HG03354 (cell line): ENCODE results near the gene FAM228B.
"Not testable (repeated sequence)": the region's sequence is repeated elsewhere in the genome, so short reads cannot be mapped to it uniquely, and the experiment has no call there.

Experiments
- ATAC-seq: cut with Tn5 transposase; IDR thresholded peaks from one replicate; pipeline ENCODE4 v1.9.1; 2021; ENCODE audit warnings: mild to moderate bottlenecking; ENCODE audit not compliant: unreplicated experiment, poor library complexity, severe bottlenecking

FAM228B gene

GRCh38 chr2:24100732-24101131 is 22.5 kb upstream of the FAM228B start:
- not testable (repeated sequence) for ATAC-seq

GRCh38 chr2:24101992-24102391 is 21.3 kb upstream of the FAM228B start:
- ATAC-seq: no peak

- ATAC-seq: no peak
These were observed 20.6 kb upstream of the FAM228B start for GRCh38 chr2:24102677-24103076.

- no peak for ATAC-seq
These were observed 19.1 kb upstream of the FAM228B start for GRCh38 chr2:24104110-24104650.

- ATAC-seq: no peak
These were observed 18.4 kb upstream of the FAM228B start for GRCh38 chr2:24104906-24105305.

- no peak for ATAC-seq
These were observed 17.5 kb upstream of the FAM228B start for GRCh38 chr2:24105816-24106215.

GRCh38 chr2:24106786-24107185 is 16.5 kb upstream of the FAM228B start:
- ATAC-seq: no peak

- no peak for ATAC-seq
These were observed 15.9 kb upstream of the FAM228B start for GRCh38 chr2:24107336-24107735.

- ATAC-seq: not testable (repeated sequence)
These were observed 13.8 kb upstream of the FAM228B start for GRCh38 chr2:24109431-24109830.

GRCh38 chr2:24110660-24111303 is 12.5 kb upstream of the FAM228B start:
- no peak for ATAC-seq

GRCh38 chr2:24111407-24111901 is 11.8 kb upstream of the FAM228B start:
- ATAC-seq: no peak

- ATAC-seq: no peak
These were observed 8.2 kb upstream of the FAM228B start for GRCh38 chr2:24115057-24115456.

- no peak for ATAC-seq
These were observed 5.4 kb upstream of the FAM228B start for GRCh38 chr2:24117902-24118301.

GRCh38 chr2:24121066-24121465 is 2.2 kb upstream of the FAM228B start:
- ATAC-seq: no peak

- no peak for ATAC-seq
These were observed 1.8 kb upstream of the FAM228B start for GRCh38 chr2:24121469-24121868.

- no peak for ATAC-seq
These were observed 689 bp upstream of the FAM228B start for GRCh38 chr2:24122366-24123194.

- ATAC-seq: peak; percentile 2
These were observed 782 bp downstream of the FAM228B start for GRCh38 chr2:24123922-24124580.

- ATAC-seq: no peak
These were observed 2.7 kb downstream of the FAM228B start for GRCh38 chr2:24125956-24126355.

- ATAC-seq: no peak
These were observed 9.3 kb downstream of the FAM228B start for GRCh38 chr2:24132543-24132942.

- not testable (repeated sequence) for ATAC-seq
These were observed 17.0 kb downstream of the FAM228B start for GRCh38 chr2:24140305-24140704.
